Fibroblast of peridontal ligament (primary cell): ENCODE measurements around the gene FADS2.
A peak's percentile ranks its signal among the peaks of the same experiment; 100 is the strongest.

Source experiments
- DNase-seq: peaks from one replicate; pipeline ENCODE4 v3.0.0-alpha.2; 2010; ENCODE audit errors: extremely low read depth

FADS2 gene

DNA sequence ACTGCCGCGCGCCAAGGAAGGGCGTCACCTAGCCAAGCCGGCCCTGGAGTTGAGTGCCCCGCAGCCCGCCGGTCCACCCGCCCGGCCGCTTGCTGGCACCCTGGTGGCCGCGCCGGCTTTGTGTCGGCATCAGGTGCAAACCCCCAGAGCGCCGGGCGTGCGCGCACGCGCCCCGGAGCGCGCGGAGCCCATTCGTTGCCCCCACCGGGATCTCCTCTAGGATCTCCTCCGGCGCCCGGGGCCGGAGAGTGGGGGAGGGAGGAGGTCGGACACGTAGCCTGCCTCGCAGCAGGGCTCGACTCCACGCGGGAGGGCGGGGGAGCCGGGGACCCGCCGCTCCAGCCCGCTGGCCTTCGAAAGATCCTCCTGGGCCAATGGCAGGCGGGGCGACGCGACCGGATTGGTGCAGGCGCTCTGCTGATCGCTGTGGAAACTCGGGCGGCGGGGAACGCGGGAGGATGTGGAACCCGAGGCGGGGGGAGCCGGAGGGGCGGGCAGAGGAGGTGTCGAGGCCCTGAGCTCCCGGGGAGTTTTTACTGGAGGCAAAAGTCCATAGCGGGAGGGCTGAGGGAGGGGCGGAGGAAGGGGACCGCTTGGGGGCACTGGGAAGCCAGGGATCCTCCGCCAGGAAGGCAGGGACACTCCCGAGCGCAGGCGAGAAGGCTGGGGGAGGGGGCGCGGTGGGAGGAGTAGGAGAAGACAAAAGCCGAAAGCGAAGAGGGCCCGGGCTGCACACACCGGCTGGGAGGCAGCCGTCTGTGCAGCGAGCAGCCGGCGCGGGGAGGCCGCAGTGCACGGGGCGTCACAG, at the start of gene FADS2:
TSS of gene FADS2 (plus strand) at position 730 of the 808 bp plus-strand sequence. CDS start 91 bp downstream, outside the sequence.
- DNase-seq: peak; percentile 91

DNA sequence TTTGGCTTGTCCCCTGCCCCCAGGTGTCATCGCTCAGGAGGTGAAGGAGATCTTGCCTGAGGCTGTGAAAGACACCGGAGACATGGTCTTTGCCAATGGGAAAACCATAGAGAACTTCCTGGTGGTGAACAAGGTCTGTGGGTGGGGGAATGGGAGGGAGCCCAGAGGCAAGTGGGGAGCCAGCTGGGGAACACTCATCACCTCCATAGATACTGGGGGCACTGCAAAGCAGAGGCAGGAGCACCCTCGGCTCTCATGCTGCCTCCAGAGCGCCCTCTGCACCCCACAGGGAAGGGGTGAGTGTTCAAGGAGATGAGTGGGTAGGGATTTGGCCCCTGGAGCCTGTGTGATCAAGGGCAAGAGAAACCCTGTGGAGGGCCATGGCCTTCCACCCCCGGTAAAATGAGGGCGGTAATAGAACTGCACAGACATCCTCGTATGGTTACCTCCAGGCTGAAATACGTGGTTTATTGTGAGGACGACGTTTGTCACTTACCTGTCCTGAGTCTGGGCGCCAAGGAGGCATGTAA, 49.7 kb upstream of the FADS2 start:
- no peak for DNase-seq

DNA sequence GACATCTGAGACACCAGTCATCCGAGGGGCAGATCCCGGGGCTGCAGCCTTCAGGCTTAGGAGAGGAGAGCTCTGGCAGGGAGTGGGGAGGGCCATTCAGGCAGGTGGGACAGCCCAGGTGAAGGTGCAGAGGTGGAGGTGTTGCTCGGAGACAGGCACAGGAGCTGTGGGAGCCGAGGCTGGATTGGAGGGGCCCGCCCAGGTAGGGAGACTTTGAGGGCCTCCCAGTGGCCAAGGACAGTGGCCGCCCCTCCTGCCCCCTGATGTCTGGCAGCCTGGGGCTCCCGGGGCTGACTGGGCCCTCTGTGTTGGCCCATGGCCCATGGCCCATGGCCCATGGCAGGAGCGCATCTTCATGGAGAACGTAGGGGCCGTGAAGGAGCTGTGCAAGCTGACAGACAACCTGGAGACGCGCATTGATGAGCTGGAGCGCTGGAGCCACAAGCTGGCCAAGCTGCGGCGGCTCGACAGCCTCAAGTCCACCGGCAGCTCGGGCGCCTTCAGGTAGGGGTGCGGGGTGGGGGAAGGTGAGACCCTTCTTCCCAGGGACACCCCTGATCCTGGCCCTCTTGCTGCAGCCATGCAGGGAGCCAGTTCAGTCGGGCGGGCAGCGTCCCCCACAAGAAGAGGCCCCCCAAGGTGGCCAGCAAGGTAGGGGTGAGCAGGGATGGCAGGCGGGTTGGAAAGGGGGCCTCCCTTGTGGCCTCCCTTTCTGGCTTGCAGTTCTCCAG, 49.0 kb upstream of the FADS2 start:
- DNase-seq: no peak

DNA sequence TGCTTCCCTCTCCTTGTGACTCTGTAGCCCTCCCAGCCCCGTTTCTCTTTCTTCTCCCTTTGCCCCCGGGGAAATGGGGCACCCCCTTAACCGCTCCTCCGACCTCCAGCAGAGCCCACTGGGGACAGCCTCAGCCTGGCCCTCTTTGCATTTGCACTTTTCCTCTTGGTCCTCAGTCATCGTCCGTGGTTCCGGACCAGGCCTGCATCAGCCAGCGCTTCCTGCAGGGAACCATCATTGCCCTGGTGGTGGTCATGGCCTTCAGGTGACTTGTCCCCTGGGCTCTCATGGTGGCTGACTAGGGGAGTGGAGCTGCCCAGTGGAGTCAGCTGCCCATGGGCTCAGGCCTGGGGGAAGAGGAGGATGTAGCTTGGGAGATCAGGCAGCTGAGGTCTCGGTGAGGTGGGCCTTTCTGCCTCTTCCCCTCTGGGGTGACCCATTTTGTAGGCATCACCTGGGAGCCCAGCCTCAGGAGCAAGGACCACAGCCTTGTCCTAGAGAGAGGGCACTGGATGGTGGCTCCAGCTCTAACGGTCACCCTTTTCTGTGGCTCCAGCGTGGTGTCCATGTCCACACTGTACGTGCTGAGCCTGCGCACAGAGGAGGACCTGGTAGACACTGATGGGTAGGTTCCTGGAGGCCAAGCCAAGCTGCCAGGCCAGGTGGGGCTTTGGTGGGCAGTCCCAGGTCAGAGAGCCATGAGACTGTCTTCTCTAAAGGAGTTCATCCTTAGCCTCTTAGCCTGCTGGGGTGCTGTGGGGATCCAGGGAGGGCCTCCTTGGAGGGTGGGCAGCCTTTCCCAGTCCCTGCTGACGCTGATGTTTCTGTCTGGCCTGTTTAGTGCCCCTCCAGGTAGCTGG, 48.2 kb upstream of the FADS2 start:
- DNase-seq: no peak

DNA sequence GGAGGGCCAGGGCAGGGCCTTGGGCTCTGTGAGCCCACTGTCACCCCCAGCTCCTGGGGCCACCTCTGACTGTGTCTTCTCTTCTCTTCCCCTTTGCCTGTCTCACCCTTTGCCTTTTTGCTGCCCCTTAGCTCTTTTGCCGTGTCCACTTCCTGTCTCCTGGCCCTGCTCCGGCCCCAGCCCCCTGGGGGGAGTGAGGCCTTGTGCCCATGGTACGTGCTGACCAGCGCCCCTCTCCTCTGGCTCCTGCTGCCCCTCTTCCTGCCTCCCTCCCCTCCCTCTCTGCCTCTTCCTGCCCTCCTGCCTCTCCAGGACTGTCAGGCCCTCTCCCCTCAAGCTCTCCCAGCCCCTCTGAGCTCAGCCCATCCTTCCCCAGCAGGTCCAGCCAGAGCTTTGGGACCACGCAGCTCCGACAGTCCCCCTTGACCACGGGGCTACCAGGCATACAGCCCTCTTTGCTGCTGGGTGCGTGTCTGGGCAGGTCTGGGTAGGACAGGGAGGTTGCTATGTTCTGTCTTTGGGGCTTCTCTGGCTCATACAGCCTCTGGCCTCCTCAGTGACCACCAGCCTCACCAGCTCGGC, 47.4 kb upstream of the FADS2 start:
- no peak for DNase-seq

DNA sequence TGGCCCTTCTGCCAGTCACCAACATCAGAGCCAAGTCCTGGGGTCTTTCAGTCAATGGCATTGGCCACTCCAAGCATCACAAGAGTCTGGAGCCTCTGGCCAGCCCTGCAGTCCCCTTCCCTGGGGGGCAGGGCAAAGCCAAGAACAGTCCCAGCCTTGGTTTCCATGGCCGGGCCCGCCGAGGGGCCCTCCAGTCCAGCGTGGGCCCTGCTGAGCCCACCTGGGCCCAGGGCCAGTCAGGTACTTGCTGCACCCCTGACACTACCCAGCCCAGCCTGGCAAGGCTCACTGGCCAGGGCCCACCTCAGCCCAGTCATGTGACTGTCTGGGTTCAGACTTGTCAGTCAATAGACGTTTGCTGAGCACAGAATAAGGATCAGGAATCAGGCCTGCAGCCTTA, 46.5 kb upstream of the FADS2 start:
- DNase-seq: no peak

DNA sequence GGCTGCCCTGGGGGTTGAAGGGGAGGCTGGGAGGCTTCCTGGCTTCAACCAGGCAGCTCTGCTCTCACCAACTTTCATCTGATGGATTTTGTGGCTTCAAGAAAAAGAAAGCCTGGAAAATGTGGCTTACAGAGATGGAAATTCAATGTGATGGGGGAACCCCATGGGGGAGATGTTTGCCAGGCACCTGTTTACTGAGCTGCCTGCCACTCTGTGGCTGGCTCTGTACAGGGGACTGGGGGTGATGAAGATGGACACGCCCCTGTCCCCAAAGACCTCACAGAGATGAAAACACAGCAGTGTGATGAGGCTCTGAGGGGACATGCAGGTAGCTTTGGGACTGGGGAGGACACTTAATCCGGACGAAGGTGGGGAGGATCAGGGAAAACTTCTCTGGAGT, 45.8 kb upstream of the FADS2 start:
- DNase-seq: no peak

DNA sequence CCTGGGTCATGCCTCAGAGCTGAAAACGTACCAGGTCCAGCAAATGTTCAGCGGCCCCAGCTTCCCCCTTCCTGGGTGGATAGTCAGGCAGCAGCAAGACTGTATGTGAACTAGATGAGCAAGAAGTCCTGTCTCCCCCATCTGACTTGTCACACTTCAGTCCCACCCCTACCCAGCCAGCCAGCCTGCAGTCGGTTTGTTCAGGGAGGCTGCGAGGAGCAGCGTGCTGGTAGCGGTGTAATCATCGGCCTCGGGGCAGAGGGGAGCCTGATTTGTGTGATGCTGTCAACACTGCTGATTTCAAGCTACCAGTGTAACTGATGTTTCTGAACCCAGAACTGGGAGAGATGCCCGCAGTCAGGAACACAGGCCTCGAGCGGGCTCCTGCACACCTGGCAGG, 45.3 kb upstream of the FADS2 start:
- no peak for DNase-seq

DNA sequence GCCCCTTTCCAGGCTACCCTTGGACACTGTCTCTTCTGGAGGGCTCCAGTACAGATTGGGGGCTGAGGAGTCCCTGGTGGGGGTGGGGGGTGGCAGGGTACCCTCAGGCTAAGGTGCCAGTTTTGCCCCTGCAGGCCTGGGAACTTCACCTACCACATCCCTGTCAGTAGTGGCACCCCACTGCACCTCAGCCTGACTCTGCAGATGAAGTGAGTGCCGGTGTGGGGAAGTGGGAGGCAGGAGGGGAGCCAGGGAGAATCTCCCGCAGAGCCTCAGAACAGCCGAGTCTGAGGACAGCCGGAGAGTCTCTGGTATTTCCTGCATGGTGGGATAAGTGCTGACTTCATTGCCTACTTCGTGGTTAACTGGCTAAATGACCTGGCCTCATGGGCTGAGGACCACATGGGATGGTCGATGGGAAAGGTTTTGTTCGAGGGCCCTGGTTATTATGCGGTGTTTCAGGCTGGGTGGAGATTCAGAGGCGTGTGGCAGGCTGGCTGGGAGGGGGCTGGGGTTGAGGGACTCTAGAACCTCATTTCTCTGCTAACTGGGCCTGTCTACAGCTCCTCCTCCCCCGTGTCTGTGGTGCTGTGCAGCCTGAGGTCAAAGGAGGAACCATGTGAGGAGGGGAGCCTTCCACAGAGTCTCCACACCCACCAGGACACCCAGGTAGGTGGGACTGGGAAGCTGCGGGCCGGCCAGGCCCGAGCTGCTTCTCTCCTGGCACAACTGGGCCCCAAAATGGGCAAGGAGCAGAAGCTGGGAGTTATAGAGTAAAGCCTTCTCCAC, 44.2 kb upstream of the FADS2 start:
- no peak for DNase-seq

DNA sequence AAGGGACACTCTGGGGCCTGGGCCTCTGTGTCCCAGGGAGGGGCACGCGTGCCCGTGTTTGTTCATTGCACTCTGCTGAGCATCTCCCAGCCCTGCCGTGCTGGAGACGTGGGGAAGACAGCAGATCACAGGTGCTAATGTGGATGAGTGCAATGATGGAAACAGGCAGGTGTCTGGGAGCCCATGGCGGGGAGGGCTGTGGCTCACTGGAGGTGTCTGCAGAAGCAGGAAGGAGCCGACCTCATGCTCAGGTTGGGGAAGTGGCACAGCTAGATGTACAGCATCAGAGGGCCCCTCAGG, 43.6 kb upstream of the FADS2 start:
- DNase-seq: no peak

DNA sequence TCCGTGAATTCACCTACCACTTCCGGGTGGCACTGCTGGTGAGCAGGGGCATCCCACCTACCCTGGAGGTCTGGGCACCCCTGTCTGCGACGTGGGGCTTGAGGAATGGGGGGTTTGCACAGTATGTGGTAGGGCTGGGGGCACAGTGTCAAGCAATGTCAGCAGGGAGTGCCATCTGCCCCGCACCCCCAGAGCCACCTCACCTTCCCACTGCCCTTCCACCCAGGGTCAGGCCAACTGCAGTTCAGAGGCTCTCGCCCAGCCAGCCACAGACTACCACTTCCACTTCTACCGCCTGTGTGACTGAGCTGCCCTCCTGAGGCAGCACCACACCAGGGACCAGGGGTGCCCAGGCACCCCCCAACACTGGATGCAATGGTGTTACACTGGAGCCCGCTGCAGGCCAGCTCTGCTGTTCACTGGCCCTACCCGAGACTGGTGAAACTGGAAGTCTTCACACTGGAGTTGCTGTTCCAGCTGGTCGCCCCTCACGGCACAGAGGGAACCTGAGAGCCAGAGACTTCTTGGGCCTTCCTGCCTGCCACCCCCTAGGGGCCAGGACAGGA, 42.2 kb upstream of the FADS2 start:
- DNase-seq: no peak

DNA sequence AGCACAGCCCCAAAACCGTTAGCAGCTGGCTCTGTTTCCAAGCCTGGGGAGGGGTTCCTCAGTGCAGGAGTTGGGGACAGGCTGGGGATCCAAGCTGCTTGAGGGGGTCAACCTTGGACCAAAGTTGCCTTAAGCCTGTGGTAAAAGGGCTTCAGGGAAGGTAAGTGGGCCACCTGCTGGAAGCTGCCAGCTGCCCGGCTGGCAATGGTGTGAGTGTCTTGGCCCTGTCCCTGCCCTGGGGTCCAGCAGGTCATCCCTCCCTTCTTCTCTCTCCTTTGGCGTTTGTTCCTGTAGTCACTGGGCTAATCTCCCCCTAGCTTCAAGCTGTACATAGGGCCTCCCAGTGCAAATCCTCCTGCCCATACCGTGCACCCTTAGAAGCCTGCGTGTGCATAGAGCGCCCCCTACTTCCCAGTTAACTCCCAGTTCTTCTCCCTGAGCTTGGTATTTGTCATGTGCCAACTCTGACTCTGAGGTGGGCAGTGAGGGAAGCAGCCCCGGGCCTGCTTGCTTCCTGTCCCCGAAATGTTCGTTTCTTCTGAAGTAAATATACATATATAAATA, 40.1 kb upstream of the FADS2 start:
- peak; percentile 27 for DNase-seq

DNA sequence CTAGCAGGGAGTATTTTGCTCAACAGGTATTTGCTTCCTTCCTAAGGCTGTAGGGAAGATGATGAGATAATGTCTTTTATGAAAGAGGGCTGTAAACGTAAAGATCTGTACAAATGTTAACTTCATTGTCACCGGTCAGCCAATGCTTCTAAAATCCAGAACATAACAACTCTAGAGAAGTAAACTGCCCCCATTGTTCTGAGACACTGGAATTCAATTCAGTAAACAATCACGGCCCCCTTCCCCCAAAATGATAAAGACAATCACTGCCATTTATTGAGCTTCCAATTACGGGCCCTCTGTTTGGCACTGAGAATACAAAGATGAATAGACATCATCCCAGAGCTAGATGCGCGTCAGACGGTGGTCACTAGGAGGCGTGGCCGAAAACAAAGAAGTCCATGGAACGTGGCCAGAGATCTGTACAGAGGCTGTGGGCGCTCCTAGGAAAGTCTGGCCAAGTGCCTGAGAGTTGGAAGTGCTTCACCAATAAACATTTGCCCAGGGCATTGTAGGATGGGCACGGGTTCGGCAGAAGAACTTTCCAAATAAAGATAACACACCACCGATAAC, 36.3 kb upstream of the FADS2 start:
- peak; percentile 96 for DNase-seq

DNA sequence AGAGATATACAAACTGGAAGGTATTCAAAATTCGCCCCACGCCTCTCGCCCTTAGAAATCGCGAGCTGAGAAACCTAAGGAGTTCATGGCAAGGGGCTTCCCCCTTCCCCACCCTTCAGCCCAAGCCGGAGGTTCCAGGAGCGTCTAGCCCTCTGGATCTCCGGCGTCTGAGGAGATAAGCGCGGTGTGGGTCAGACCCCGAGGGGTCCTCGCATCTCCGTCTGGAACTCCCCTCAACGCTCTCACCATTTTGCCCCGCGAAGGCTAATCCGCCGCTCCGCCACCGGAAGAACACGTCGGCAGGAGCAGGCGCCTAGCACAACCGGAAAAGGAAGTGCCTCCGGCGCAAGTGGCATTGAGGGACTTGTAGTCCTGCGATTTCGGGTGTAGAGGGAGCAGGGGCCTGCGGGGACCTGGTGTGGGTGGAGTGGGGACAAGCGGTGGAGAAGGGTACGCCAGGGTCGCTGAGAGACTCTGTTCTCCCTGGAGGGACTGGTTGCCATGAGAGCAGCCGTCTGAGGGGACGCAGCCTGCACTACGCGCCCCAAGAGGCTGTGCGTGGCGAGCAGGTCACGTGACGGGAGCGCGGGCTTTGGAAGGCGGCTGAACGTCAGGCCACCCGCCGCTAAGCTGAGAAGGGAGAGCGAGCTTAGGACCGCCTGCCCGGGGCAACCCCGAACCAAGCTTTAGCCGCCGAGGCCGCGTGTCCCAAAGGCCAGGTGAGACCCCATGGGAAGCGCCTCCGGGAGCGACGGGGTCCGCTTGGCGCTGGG, 35.6 kb upstream of the FADS2 start, which contains the start of the genes FEN1 and TMEM258:
TSS of gene FEN1 (plus strand) at position 602 of the 773 bp plus-strand sequence. CDS start 2,451 bp downstream, outside the sequence.
TSS of gene TMEM258 (minus strand) at position 290 of the 773 bp plus-strand sequence. CDS start at position 249, 41 bp downstream.
- DNase-seq: peak; percentile 93

DNA sequence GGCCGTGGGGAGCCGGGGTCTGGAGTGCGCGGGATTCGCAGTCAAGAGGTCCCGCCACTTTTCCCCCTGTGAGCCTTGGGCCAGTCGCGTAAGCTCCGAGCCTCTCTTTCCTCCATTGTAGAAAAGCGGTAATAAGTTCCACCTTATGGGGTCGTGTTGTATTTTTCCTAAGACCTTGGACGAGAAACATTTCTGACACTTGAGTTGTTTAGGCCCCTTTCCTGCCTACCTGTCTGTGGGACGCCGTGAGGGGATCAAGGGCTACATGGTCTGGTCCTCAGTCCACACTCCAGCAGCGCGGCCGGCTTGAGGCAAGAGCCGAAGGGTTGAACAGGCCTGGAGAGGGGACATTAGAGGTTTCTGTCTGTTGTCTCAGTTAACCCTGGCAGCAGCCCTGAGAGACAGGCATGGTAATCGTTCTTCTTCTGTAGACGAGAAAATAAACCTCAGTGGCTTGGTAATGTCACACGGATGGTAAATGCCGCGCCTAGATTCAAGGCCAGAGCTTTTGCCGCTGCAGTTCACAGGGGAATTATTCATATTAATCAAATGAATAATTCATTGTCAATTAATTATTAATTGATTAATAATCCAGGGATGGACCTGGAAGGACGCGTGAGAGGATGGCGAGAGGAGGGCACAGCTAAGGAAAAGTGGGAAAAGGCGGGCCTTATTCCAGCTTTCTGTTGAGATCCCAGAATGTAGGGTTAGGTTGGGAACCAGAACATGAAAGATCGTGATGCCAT, 34.8 kb upstream of the FADS2 start:
- DNase-seq: peak; percentile 10

DNA sequence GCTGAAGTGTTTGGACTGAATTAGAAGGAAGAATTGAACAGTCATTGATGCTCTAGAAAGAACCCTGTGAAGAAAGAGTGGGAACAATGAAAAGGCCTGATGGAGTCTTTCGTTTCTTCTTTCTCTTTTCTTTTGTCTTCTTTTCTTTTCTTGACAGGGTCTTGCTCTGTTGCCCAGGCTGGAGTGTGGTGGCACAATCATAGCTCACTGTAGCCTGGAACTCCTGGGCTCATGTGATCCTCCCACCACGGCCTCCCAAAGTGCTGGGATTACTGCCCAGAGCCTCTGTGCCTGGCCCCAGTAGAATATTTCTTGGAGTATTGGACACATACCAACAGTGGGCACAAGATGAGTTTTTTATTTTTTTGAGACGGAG, 34.3 kb upstream of the FADS2 start:
- no peak for DNase-seq

DNA sequence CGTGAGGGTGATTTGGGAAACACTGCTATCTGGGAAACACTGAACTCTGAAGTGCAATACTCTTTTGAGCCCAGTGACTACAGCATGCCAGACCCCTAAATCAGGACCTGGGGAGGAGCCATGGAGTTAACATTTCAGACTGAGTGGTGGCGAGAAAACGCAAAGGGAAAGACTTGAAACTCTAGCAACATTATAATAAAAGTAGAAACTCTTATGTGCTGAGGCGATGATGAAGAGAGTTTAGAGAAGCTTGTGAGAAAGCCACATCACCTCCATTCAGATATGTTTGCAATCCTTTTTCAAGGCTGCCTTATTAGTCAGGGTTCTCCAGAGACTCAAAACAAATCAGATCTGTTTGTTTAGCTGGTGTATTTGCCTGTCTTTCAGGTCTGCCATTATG, 33.5 kb upstream of the FADS2 start:
- no peak for DNase-seq

DNA sequence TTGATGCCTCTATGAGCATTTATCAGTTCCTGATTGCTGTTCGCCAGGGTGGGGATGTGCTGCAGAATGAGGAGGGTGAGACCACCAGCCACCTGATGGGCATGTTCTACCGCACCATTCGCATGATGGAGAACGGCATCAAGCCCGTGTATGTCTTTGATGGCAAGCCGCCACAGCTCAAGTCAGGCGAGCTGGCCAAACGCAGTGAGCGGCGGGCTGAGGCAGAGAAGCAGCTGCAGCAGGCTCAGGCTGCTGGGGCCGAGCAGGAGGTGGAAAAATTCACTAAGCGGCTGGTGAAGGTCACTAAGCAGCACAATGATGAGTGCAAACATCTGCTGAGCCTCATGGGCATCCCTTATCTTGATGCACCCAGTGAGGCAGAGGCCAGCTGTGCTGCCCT, 32.6 kb upstream of the FADS2 start:
- no peak for DNase-seq
